ENCODE data around the gene LRMDA. TPM values are rescaled to one million over a fixed set of nuclear protein-coding genes. Genes with fewer than 3 reads are reported as not detected.

Gene LRMDA
- total RNA-seq, 1 experiment from 2014 or later: not detected

GRCh38 chr10:75658915-75659314 is 227.5 kb downstream of the LRMDA start:
- no peak for TF ChIP-seq EZH2 (IDR thresholded peaks at IDR 0.05; ENCODE audit: borderline replicate concordance, low read depth, low read length, poor library complexity, severe bottlenecking)
- TF ChIP-seq, protein P1, sequence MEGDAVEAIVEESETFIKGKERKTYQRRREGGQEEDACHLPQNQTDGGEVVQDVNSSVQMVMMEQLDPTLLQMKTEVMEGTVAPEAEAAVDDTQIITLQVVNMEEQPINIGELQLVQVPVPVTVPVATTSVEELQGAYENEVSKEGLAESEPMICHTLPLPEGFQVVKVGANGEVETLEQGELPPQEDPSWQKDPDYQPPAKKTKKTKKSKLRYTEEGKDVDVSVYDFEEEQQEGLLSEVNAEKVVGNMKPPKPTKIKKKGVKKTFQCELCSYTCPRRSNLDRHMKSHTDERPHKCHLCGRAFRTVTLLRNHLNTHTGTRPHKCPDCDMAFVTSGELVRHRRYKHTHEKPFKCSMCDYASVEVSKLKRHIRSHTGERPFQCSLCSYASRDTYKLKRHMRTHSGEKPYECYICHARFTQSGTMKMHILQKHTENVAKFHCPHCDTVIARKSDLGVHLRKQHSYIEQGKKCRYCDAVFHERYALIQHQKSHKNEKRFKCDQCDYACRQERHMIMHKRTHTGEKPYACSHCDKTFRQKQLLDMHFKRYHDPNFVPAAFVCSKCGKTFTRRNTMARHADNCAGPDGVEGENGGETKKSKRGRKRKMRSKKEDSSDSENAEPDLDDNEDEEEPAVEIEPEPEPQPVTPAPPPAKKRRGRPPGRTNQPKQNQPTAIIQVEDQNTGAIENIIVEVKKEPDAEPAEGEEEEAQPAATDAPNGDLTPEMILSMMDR (conservative IDR thresholded peaks at IDR 0.05; ENCODE audit: low read depth, low read length): no peak
- intact Hi-C loops (cut with micrococcal nuclease; ENCODE audit: unreplicated experiment): no loop called here
- Histone ChIP-seq H3K4me3 (ENCODE audit: low read depth, low read length, poor library complexity, severe bottlenecking) (no peak overlapping the region), H3K27me3 (replicated peaks; ENCODE audit: insufficient read depth, low read depth, low read length, poor library complexity) (peaks cover 52% of the 10 kb centered on the region), H3K9me3 (ENCODE audit: low read depth, low read length, poor library complexity, severe bottlenecking) (no peaks in the 10 kb centered on the region), H3K4me1 (ENCODE audit: insufficient read depth, low read length, poor library complexity, severe bottlenecking) (no peaks in the 10 kb centered on the region), H3K36me3 (ENCODE audit: insufficient read depth, low read length, poor library complexity, severe bottlenecking) (no peaks in the 10 kb centered on the region), H3K27ac (ENCODE audit: low read depth, low read length, poor library complexity, severe bottlenecking) (no peak overlapping the region)
- DNase-seq (ENCODE audit: low spot score): no peak
- no TSS peak for BruUV-seq (replicated peaks)
- CTCF ChIA-PET: no interaction called here
- POLR2A ChIA-PET (ENCODE audit: low non-redundant PET): no interaction called here

- POLR2A ChIA-PET (ENCODE audit: low non-redundant PET): interaction anchor here (0.5 kb wide), 1 partner anchor 16 kb away, joined by 7 read pairs; no protein-coding TSS in a partner anchor
- no TSS peak for BruUV-seq (replicated peaks)
- no peak overlapping the region for H3K27ac ChIP-seq (ENCODE audit: low read depth, low read length, poor library complexity, severe bottlenecking)
- TF ChIP-seq, protein P1 (conservative IDR thresholded peaks at IDR 0.05; ENCODE audit: low read depth, low read length): no peak
- H3K4me1 ChIP-seq (ENCODE audit: insufficient read depth, low read length, poor library complexity, severe bottlenecking): no peaks in the 10 kb centered on the region
- peaks cover 54% of the 10 kb centered on the region for H3K27me3 ChIP-seq (replicated peaks; ENCODE audit: insufficient read depth, low read depth, low read length, poor library complexity)
- H3K4me3 ChIP-seq (ENCODE audit: low read depth, low read length, poor library complexity, severe bottlenecking): no peak overlapping the region
- no peak for DNase-seq (ENCODE audit: low spot score)
- intact Hi-C loops (cut with micrococcal nuclease; ENCODE audit: unreplicated experiment): no loop called here
- no peaks in the 10 kb centered on the region for H3K36me3 ChIP-seq (ENCODE audit: insufficient read depth, low read length, poor library complexity, severe bottlenecking)
- CTCF ChIA-PET: no interaction called here
- H3K9me3 ChIP-seq (ENCODE audit: low read depth, low read length, poor library complexity, severe bottlenecking): no peaks in the 10 kb centered on the region
Measured at GRCh38 chr10:75660823-75661222, 229.4 kb downstream of the LRMDA start.

GRCh38 chr10:75662715-75663114 is 231.3 kb downstream of the LRMDA start:
- ChIA-PET CTCF (no interaction called here), POLR2A (ENCODE audit: low non-redundant PET) (no interaction called here)
- intact Hi-C loops (cut with micrococcal nuclease; ENCODE audit: unreplicated experiment): no loop called here
- no peaks in the 10 kb centered on the region for H3K36me3 ChIP-seq (ENCODE audit: insufficient read depth, low read length, poor library complexity, severe bottlenecking)
- TF ChIP-seq EZH2 (IDR thresholded peaks at IDR 0.05; ENCODE audit: borderline replicate concordance, low read depth, low read length, poor library complexity, severe bottlenecking): no peak
- TF ChIP-seq, protein P1 (conservative IDR thresholded peaks at IDR 0.05; ENCODE audit: low read depth, low read length): no peak
- H3K4me3 ChIP-seq (ENCODE audit: low read depth, low read length, poor library complexity, severe bottlenecking): no peak overlapping the region
- no peak for DNase-seq (ENCODE audit: low spot score)
- peaks cover 54% of the 10 kb centered on the region for H3K27me3 ChIP-seq (replicated peaks; ENCODE audit: insufficient read depth, low read depth, low read length, poor library complexity)
- BruUV-seq (replicated peaks): no TSS peak
- H3K4me1 ChIP-seq (ENCODE audit: insufficient read depth, low read length, poor library complexity, severe bottlenecking): no peaks in the 10 kb centered on the region
- no peak overlapping the region for H3K27ac ChIP-seq (ENCODE audit: low read depth, low read length, poor library complexity, severe bottlenecking)
- no peaks in the 10 kb centered on the region for H3K9me3 ChIP-seq (ENCODE audit: low read depth, low read length, poor library complexity, severe bottlenecking)
